ENCODE measurements around the gene OR2AG2. TPM values are rescaled to one million over a fixed set of nuclear protein-coding genes. Genes with fewer than 3 reads are reported as not detected.

Gene OR2AG2
- total RNA-seq, 1 donor from 2014 or later, result 0.48 TPM

DNA sequence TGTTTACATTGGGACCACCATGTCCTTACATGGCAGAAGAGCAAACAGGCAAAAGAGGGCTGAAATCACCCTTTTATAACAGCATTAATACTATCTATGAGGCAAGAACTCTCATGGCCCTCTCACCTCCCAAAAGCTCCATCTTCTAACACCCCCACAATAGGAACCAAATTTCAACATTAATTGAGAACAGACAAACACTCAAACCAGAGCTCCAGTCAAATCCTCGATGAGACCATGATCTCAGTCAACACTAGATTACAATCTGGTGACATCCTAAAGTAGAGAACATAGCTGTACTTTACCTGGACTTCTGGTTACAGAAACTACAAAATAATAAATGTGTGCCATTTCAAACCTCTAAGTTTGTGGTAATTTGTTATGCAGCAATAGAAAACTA is 25.1 kb downstream of the OR2AG2 start:
- Mint-ChIP-seq H3K27ac (no peak overlapping the region), H3K36me3 (ENCODE audit: insufficient read depth) (no peaks in the 10 kb centered on the region), H3K4me3 (ENCODE audit: low read depth) (no peak overlapping the region), H3K4me1 (ENCODE audit: low read depth) (no peaks in the 10 kb centered on the region), H3K27me3 (peaks cover 3% of the 10 kb centered on the region), H3K9me3 (ENCODE audit: low read depth) (peaks cover 3% of the 10 kb centered on the region)
- DNase-seq (ENCODE audit: low spot score, unreplicated experiment), result no peak
- TF ChIP-seq, protein P1, sequence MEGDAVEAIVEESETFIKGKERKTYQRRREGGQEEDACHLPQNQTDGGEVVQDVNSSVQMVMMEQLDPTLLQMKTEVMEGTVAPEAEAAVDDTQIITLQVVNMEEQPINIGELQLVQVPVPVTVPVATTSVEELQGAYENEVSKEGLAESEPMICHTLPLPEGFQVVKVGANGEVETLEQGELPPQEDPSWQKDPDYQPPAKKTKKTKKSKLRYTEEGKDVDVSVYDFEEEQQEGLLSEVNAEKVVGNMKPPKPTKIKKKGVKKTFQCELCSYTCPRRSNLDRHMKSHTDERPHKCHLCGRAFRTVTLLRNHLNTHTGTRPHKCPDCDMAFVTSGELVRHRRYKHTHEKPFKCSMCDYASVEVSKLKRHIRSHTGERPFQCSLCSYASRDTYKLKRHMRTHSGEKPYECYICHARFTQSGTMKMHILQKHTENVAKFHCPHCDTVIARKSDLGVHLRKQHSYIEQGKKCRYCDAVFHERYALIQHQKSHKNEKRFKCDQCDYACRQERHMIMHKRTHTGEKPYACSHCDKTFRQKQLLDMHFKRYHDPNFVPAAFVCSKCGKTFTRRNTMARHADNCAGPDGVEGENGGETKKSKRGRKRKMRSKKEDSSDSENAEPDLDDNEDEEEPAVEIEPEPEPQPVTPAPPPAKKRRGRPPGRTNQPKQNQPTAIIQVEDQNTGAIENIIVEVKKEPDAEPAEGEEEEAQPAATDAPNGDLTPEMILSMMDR (IDR thresholded peaks at IDR 0.05; ENCODE audit: unreplicated experiment), result no peak

DNA sequence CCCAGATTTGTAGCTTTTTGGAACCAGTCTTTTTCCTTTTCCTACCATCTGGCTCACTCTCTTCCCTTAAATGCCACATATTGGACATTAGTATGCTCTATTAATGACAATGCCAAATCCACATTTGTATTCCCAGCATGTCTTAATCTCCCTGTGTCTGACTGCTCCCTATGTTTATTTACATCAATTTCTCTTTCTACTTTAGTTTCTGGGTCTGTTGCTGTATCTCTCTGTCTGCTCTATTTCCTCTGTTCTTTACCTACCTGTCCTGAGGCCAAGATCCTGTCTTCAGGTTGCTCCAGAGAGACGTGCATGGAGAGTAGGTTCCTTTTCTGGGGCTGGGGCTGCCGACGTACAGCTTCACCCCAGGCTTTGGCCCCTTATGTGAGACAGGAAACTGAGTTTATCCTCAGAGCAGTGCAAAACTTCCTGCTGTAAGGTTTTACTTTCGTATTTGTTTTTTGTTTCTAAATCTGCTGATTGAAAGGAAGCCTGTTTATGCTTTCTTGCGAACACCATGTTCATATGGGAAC is 25.6 kb downstream of the OR2AG2 start:
- no peak overlapping the region for H3K4me3 Mint-ChIP-seq (ENCODE audit: low read depth)
- H3K27ac Mint-ChIP-seq, result no peak overlapping the region

DNA sequence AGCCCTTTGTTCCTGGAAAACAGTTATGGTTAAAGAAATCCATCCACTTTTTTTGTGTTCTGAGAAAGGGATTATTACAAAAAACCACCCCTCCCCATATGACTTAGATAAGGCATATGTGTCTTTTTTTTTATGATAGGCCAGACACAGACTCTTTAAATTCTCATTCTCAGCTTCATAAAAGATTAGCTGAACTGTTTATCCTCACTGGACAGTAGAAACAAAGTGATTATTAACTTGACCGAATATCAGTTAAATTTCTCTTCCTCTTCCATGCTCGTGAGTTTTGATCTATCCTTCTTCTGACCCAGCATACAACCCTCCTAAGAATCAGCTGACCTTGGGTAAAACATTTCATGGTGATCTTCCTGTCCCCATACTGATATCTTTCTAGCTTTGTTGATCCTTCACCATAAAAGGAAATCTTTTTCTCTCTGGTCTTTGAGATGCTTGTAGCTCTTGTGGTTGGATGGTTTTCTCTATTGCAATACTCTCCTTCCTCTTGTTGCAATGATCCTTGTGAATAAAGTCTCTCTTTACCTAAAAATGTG is 26.2 kb downstream of the OR2AG2 start:
- no peaks in the 10 kb centered on the region for H3K27me3 Mint-ChIP-seq
- TF ChIP-seq, protein P1 (IDR thresholded peaks at IDR 0.05; ENCODE audit: unreplicated experiment), result no peak
- H3K4me1 Mint-ChIP-seq (ENCODE audit: low read depth), result no peaks in the 10 kb centered on the region
- H3K36me3 Mint-ChIP-seq (ENCODE audit: insufficient read depth), result no peaks in the 10 kb centered on the region
- DNase-seq (ENCODE audit: low spot score, unreplicated experiment), result no peak
- H3K27ac Mint-ChIP-seq, result no peak overlapping the region
- no peak overlapping the region for H3K4me3 Mint-ChIP-seq (ENCODE audit: low read depth)
- H3K9me3 Mint-ChIP-seq (ENCODE audit: low read depth), result no peaks in the 10 kb centered on the region

More for the DNA sequence above, 25.6 kb downstream of the OR2AG2 start:
- H3K4me1 Mint-ChIP-seq (ENCODE audit: low read depth), result no peaks in the 10 kb centered on the region
- peaks cover 3% of the 10 kb centered on the region for H3K9me3 Mint-ChIP-seq (ENCODE audit: low read depth)
- no peak for DNase-seq (ENCODE audit: low spot score, unreplicated experiment)
- TF ChIP-seq, protein P1 (IDR thresholded peaks at IDR 0.05; ENCODE audit: unreplicated experiment), result no peak
- H3K27me3 Mint-ChIP-seq, result peaks cover 3% of the 10 kb centered on the region
- H3K36me3 Mint-ChIP-seq (ENCODE audit: insufficient read depth), result no peaks in the 10 kb centered on the region

DNA sequence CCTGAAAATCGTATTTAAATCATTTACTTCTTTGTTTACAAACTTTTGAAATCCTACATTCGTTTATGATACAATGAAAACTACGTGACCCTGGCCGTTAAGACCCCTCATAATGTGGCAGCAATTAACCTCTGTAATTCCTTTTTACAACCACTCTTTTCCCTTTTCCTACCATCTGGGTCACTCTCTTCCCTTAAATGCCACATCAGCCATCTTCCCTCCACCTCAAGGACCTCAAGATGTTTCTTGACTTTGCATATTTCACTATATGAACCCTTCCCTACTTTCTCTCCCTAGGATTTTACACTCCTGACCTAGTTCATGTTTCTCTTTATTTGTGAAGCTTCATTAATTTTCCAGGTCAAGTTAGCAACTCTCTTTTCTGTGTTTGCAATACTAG is 26.8 kb downstream of the OR2AG2 start:
- Mint-ChIP-seq H3K4me1 (ENCODE audit: low read depth) (no peaks in the 10 kb centered on the region), H3K4me3 (ENCODE audit: low read depth) (no peak overlapping the region), H3K36me3 (ENCODE audit: insufficient read depth) (no peaks in the 10 kb centered on the region), H3K27ac (no peak overlapping the region), H3K27me3 (no peaks in the 10 kb centered on the region), H3K9me3 (ENCODE audit: low read depth) (no peaks in the 10 kb centered on the region)
- TF ChIP-seq, protein P1 (IDR thresholded peaks at IDR 0.05; ENCODE audit: unreplicated experiment), result no peak
- no peak for DNase-seq (ENCODE audit: low spot score, unreplicated experiment)

DNA sequence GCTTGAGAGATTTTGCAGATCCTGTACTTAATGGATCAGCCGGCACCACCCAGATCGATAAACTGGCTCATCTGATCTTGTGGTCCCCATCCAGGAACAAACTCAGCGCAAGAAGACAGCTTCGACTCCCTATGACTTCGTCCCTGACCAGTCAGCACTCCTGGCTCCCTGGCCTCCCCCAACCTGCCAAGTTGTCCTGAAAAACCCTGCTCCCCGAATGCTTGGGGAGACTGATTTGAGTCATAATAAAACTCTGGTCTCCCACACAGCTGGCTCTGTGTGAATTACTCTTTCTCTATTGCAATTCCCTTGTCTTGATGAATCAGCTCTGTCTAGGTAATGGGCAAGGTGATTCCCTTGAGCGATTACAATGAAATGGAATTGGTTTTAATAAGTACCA is 29.5 kb downstream of the OR2AG2 start:
- Mint-ChIP-seq H3K36me3 (ENCODE audit: insufficient read depth) (no peaks in the 10 kb centered on the region), H3K4me3 (ENCODE audit: low read depth) (no peak overlapping the region), H3K4me1 (ENCODE audit: low read depth) (no peaks in the 10 kb centered on the region), H3K9me3 (ENCODE audit: low read depth) (no peaks in the 10 kb centered on the region), H3K27me3 (no peaks in the 10 kb centered on the region), H3K27ac (no peak overlapping the region)
- TF ChIP-seq, protein P1 (IDR thresholded peaks at IDR 0.05; ENCODE audit: unreplicated experiment), result no peak
- no peak for DNase-seq (ENCODE audit: low spot score, unreplicated experiment)

Data from progenitor cell of endocrine pancreas (in vitro differentiated cells).